Measurements from ENCODE around the gene ADCY5. TPM values are rescaled to one million over a fixed set of nuclear protein-coding genes. Genes with fewer than 3 reads are reported as not detected.
A peak's percentile ranks its signal among the peaks of the same experiment; 100 is the strongest.

ADCY5 gene
- total RNA-seq, 2 donors from 2014 or later: 3.9 to 5.2 TPM

GRCh38 chr3:123347205-123347604 lies 101.7 kb downstream of the ADCY5 start:
- H3K27me3 Mint-ChIP-seq (ENCODE audit: insufficient read depth): peaks cover 4% of the 10 kb centered on the region
- no peaks in the 10 kb centered on the region for H3K36me3 Mint-ChIP-seq (ENCODE audit: low read depth)
- H3K4me1 ChIP-seq (ENCODE audit: control insufficient read depth, insufficient read depth, low read length): peaks cover 12% of the 10 kb centered on the region
- 93 to 100% methylated on average over 3 to 4 of the region's 4 CpGs for WGBS, 2 experiments (ENCODE audit: insufficient coverage in 1 of 2, insufficient read length in 1 of 2)
- H3K4me3 ChIP-seq (ENCODE audit: low read length): no peak overlapping the region
- TF ChIP-seq CTCF (conservative IDR thresholded peaks at IDR 0.05): no peak
- H3K4me3 Mint-ChIP-seq: no peak overlapping the region
- DNase-seq: no peak
- H3K9me3 ChIP-seq (ENCODE audit: control insufficient read depth, low read length): no peaks in the 10 kb centered on the region
- peaks cover 14% of the 10 kb centered on the region for H3K4me1 Mint-ChIP-seq
- no peaks in the 10 kb centered on the region for H3K36me3 ChIP-seq (ENCODE audit: control insufficient read depth, insufficient read depth, low read length)
- H3K9ac ChIP-seq (ENCODE audit: extremely low read depth, low read length, poor library complexity, severe bottlenecking): no peak overlapping the region
- H3K27ac ChIP-seq (ENCODE audit: low read depth, low read length): no peak overlapping the region
- H3K9me3 Mint-ChIP-seq: no peaks in the 10 kb centered on the region
- no peak overlapping the region for H3K27ac Mint-ChIP-seq
- H3K27me3 ChIP-seq (ENCODE audit: control insufficient read depth, insufficient read depth, low read length, poor library complexity, severe bottlenecking): no peaks in the 10 kb centered on the region

GRCh38 chr3:123346021-123346420 lies 102.9 kb downstream of the ADCY5 start:
- no peak overlapping the region for H3K4me3 Mint-ChIP-seq
- Histone ChIP-seq H3K9me3 (ENCODE audit: control insufficient read depth, low read length) (no peaks in the 10 kb centered on the region), H3K36me3 (ENCODE audit: control insufficient read depth, insufficient read depth, low read length) (no peaks in the 10 kb centered on the region), H3K4me1 (ENCODE audit: control insufficient read depth, insufficient read depth, low read length) (peaks cover 12% of the 10 kb centered on the region), H3K4me3 (ENCODE audit: low read length) (no peak overlapping the region), H3K9ac (ENCODE audit: extremely low read depth, low read length, poor library complexity, severe bottlenecking) (no peak overlapping the region), H3K27me3 (ENCODE audit: control insufficient read depth, insufficient read depth, low read length, poor library complexity, severe bottlenecking) (no peaks in the 10 kb centered on the region), H3K27ac (ENCODE audit: low read depth, low read length) (no peak overlapping the region)
- no peak overlapping the region for H3K27ac Mint-ChIP-seq
- DNase-seq: peak; percentile 48
- H3K27me3 Mint-ChIP-seq (ENCODE audit: insufficient read depth): peaks cover 4% of the 10 kb centered on the region
- TF ChIP-seq CTCF (conservative IDR thresholded peaks at IDR 0.05): no peak
- 92% methylated on average over 8 of the region's 8 CpGs for WGBS, 2 experiments (ENCODE audit: insufficient coverage in 1 of 2, insufficient read length in 1 of 2)
- no peaks in the 10 kb centered on the region for H3K36me3 Mint-ChIP-seq (ENCODE audit: low read depth)
- peaks cover 15% of the 10 kb centered on the region for H3K4me1 Mint-ChIP-seq
- H3K9me3 Mint-ChIP-seq: no peaks in the 10 kb centered on the region

GRCh38 chr3:123344907-123345594 lies 103.8 kb downstream of the ADCY5 start:
- TF ChIP-seq CTCF (conservative IDR thresholded peaks at IDR 0.05): peak; percentile 36
- WGBS, 2 experiments (ENCODE audit: insufficient coverage in 1 of 2, insufficient read length in 1 of 2): 74 to 78% methylated on average over 12 to 13 of the region's 13 CpGs
- Histone ChIP-seq H3K27ac (ENCODE audit: low read depth, low read length) (no peak overlapping the region), H3K9ac (ENCODE audit: extremely low read depth, low read length, poor library complexity, severe bottlenecking) (no peak overlapping the region), H3K4me3 (ENCODE audit: low read length) (no peak overlapping the region), H3K4me1 (ENCODE audit: control insufficient read depth, insufficient read depth, low read length) (peaks cover 12% of the 10 kb centered on the region), H3K27me3 (ENCODE audit: control insufficient read depth, insufficient read depth, low read length, poor library complexity, severe bottlenecking) (no peaks in the 10 kb centered on the region), H3K9me3 (ENCODE audit: control insufficient read depth, low read length) (no peaks in the 10 kb centered on the region), H3K36me3 (ENCODE audit: control insufficient read depth, insufficient read depth, low read length) (no peaks in the 10 kb centered on the region)
- Mint-ChIP-seq H3K4me1 (peaks cover 15% of the 10 kb centered on the region), H3K4me3 (no peak overlapping the region), H3K27me3 (ENCODE audit: insufficient read depth) (no peaks in the 10 kb centered on the region), H3K9me3 (no peaks in the 10 kb centered on the region), H3K36me3 (ENCODE audit: low read depth) (no peaks in the 10 kb centered on the region), H3K27ac (no peak overlapping the region)
- peak; percentile 72 for DNase-seq
